HL-60 (cell line): ENCODE measurements around the gene OPALIN.

Experiments
- DNase-seq, 2 experiments: peaks; one replicate each; pipeline ENCODE4 v3.0.0-alpha.2; 2010 to 2020; ENCODE audit warnings: low read depth in 1 of 2, low spot score in 1 of 2
- H3K27ac ChIP-seq: fragments of 250-450 bp; sonication (Bioruptor Pico); replicated peaks from 2 replicates; pipeline ENCODE4 v1.5.1; 2020; ENCODE audit warnings: mild to moderate bottlenecking, moderate library complexity
- H3K27me3 ChIP-seq: fragments of 250-450 bp; sonication (Bioruptor Pico); 2 replicates; pipeline ENCODE4 v1.5.1; 2021; ENCODE audit warnings: mild to moderate bottlenecking, moderate library complexity; ENCODE audit not compliant: insufficient read depth, poor library complexity, severe bottlenecking
- H3K4me3 ChIP-seq: replicated peaks from 2 replicates; pipeline ENCODE4 v1.5.1; 2011; ENCODE audit warnings: mild to moderate bottlenecking, control low read depth, low read length; ENCODE audit not compliant: insufficient read depth
- CTCF ChIP-seq: IDR thresholded peaks from one replicate; pipeline ENCODE4 v1.5.1; 2011; ENCODE audit warnings: low read length, control low read depth, inconsistent platforms; ENCODE audit not compliant: insufficient read depth
- GABPA ChIP-seq: IDR thresholded peaks from 2 replicates; pipeline ENCODE4 v1.6.1; 2012; ENCODE audit warnings: low read depth
- POLR2AphosphoS5 ChIP-seq: IDR thresholded peaks from 2 replicates; pipeline ENCODE4 v1.6.1; 2012; ENCODE audit warnings: low read depth
- REST ChIP-seq: IDR thresholded peaks from 2 replicates; pipeline ENCODE4 v1.6.1; 2012; ENCODE audit warnings: low read depth; ENCODE audit not compliant: insufficient replicate concordance
- SPI1 ChIP-seq: IDR thresholded peaks from 2 replicates; pipeline ENCODE4 v1.6.1; 2012; ENCODE audit warnings: low read depth, mild to moderate bottlenecking, borderline replicate concordance

Gene OPALIN

GRCh38 chr10:96387161-96387560 is 28.4 kb upstream of the OPALIN start:
- DNase-seq = no peak
- no peak overlapping the region for H3K27ac ChIP-seq
- no peaks in the 10 kb centered on the region for H3K27me3 ChIP-seq
- no peak for TF ChIP-seq SPI1
- no peak for TF ChIP-seq REST
- no peak for TF ChIP-seq CTCF
- TF ChIP-seq GABPA = no peak
- no peak for TF ChIP-seq POLR2AphosphoS5
- H3K4me3 ChIP-seq = no peak overlapping the region

- DNase-seq = no peak
- no peak for TF ChIP-seq REST
- TF ChIP-seq POLR2AphosphoS5 = no peak
- TF ChIP-seq SPI1 = no peak
- no peak for TF ChIP-seq CTCF
- Histone ChIP-seq H3K27me3 (no peaks in the 10 kb centered on the region), H3K4me3 (no peak overlapping the region), H3K27ac (no peak overlapping the region)
Observed at GRCh38 chr10:96384506-96384905, 25.7 kb upstream of the OPALIN start.

GRCh38 chr10:96380821-96381220 is 22.0 kb upstream of the OPALIN start:
- H3K27ac ChIP-seq = no peak overlapping the region
- no peak overlapping the region for H3K4me3 ChIP-seq
- TF ChIP-seq SPI1 (no peak), CTCF (no peak), REST (no peak), POLR2AphosphoS5 (no peak), GABPA (no peak)
- H3K27me3 ChIP-seq = no peaks in the 10 kb centered on the region
- peak; percentile 93 to 94 for DNase-seq
